NK-92 treated with Interleukin-12 subunit alpha and Interleukin-12 subunit beta, amount 100 ng/mL, for 24 hours (cell line): Measurements from ENCODE around the gene BLTP2.

Source experiments
- DNase-seq: peaks from one replicate; lab custom pipeline; 2025; lab: John Stamatoyannopoulos, UW

Gene BLTP2

DNA sequence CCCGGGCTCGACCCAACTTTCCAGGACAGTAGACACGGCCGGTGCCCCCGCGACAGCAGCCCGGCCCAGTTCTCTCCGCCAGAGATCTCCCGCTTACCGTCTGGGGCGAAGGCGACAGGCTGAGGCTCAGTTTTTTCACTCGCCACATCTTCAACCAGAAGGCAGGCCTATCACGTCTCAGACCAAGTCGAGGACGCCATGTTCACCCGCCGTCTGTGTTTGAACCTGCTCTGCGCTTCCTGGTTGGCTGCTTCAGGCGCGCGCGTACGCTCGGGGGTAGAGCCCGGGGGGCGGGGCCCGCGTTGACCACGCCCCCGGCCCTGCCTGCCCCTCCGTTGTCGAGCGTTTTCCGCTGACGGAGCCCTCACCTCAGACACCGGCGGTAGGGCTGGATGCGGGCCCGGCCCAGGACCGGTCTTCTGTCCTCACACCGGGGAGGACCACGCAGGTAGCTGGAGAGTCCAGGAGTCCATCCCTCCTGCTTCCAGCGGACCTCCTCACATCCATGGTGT is 46.1 kb downstream of the BLTP2 start, which contains the start of gene SPAG5:
SPAG5 (minus strand) TSS at position 227 of the 512 bp plus-strand sequence; CDS start at position 148, 79 bp downstream.
- peak; percentile 89 for DNase-seq

- no peak for DNase-seq
Measured at GRCh38 chr17:28598389-28598788, 46.6 kb downstream of the BLTP2 start.

DNA sequence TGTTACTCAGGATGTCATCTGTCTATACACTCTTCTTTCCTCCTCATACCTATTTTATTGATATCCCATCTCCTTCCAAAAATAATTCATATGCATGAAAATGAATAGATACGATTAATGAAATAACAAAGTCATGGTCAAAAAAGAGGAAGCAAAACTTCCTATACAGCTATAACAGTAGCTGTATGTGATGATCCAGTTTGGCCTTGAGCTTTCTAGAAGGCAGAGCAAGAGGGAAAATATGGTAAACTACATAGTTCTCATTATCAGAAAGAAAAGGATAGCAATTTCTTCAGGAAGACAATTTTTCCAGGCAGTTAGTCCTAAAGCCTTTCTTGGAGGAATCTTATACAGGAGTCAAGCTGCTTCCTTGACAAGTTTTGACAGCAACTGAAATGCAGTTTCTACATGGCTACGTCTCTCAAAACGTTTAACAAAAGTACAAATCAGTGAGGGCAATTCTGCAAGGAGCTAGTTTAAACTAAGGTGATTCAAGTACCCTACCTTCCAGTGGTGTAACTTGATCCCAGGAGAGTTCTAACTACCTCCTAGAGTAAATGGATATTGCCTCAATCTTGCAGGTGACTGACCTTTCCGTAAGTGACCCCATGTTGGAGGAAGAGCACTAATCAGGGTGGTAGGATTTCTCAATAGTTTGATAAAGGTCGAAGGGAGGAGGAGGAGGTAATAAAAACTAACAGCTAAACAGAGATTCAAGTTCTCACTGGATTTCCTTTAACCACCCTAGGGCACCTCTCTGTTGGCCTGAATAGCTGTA is 47.2 kb downstream of the BLTP2 start:
- DNase-seq = no peak
